ENCODE results near the gene ARHGAP22.

ARHGAP22 gene

DNA sequence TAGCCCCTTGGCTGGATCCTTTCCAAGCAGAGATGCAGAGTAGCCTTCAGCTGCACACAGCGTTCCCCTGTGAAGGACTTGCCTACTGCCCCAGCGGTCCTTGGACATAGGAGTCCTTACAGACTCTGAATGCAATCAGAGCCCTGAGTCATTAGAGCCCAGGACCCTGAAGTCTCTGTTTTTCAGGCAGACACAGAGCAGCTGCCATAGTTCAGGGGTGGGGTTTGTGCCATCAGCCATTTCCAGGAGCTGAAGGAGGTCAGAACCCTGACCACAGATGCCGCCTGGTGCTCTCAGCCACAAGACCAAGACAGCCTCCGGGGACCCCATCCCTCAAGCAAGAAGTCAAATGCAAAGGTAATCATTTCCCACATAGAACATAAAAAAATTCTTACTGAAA lies 47.0 kb upstream of the ARHGAP22 start:
- TF ChIP-seq REST (IDR thresholded peaks at IDR 0.05; ENCODE audit: insufficient read depth in 1 of 2, low read depth in 2 of 2, low read length in 2 of 2) (no peak), POLR2AphosphoS5 (IDR thresholded peaks at IDR 0.05; ENCODE audit: low read depth, low read length) (no peak), FOXP2 (optimal IDR thresholded peaks at IDR 0.05; ENCODE audit: borderline replicate concordance, extremely low read depth, extremely low read length, insufficient read depth) (no peak), TAF1 (IDR thresholded peaks at IDR 0.05; ENCODE audit: borderline replicate concordance, insufficient read depth, low read length) (no peak), SIN3A (IDR thresholded peaks at IDR 0.05; ENCODE audit: borderline replicate concordance, insufficient read depth, low read length) (no peak)

- no peak for TF ChIP-seq POLR2AphosphoS5 (IDR thresholded peaks at IDR 0.05; ENCODE audit: low read depth, low read length)
- no peak for TF ChIP-seq TAF1 (IDR thresholded peaks at IDR 0.05; ENCODE audit: borderline replicate concordance, insufficient read depth, low read length)
- no peak for TF ChIP-seq FOXP2 (optimal IDR thresholded peaks at IDR 0.05; ENCODE audit: borderline replicate concordance, extremely low read depth, extremely low read length, insufficient read depth)
- TF ChIP-seq SIN3A (IDR thresholded peaks at IDR 0.05; ENCODE audit: borderline replicate concordance, insufficient read depth, low read length) = no peak
- TF ChIP-seq REST (IDR thresholded peaks at IDR 0.05; ENCODE audit: insufficient read depth in 1 of 2, low read depth in 2 of 2, low read length in 2 of 2) = no peak
These were observed 46.4 kb upstream of the ARHGAP22 start for GRCh38 chr10:48651293-48651692.

GRCh38 chr10:48649349-48649944 lies 44.6 kb upstream of the ARHGAP22 start:
- TF ChIP-seq FOXP2 (optimal IDR thresholded peaks at IDR 0.05; ENCODE audit: borderline replicate concordance, extremely low read depth, extremely low read length, insufficient read depth) = no peak
- no peak for TF ChIP-seq POLR2AphosphoS5 (IDR thresholded peaks at IDR 0.05; ENCODE audit: low read depth, low read length)
- TF ChIP-seq TAF1 (IDR thresholded peaks at IDR 0.05; ENCODE audit: borderline replicate concordance, insufficient read depth, low read length) = no peak
- no peak for TF ChIP-seq SIN3A (IDR thresholded peaks at IDR 0.05; ENCODE audit: borderline replicate concordance, insufficient read depth, low read length)
- no peak for TF ChIP-seq REST (IDR thresholded peaks at IDR 0.05; ENCODE audit: insufficient read depth in 1 of 2, low read depth in 2 of 2, low read length in 2 of 2)

GRCh38 chr10:48648172-48648942 lies 43.5 kb upstream of the ARHGAP22 start:
- TF ChIP-seq FOXP2 (optimal IDR thresholded peaks at IDR 0.05; ENCODE audit: borderline replicate concordance, extremely low read depth, extremely low read length, insufficient read depth) (no peak), POLR2AphosphoS5 (IDR thresholded peaks at IDR 0.05; ENCODE audit: low read depth, low read length) (no peak), SIN3A (IDR thresholded peaks at IDR 0.05; ENCODE audit: borderline replicate concordance, insufficient read depth, low read length) (no peak), TAF1 (IDR thresholded peaks at IDR 0.05; ENCODE audit: borderline replicate concordance, insufficient read depth, low read length) (no peak), REST (IDR thresholded peaks at IDR 0.05; ENCODE audit: insufficient read depth in 1 of 2, low read depth in 2 of 2, low read length in 2 of 2) (no peak)

Data from PFSK-1 (cell line).